WERI-Rb-1 (cell line): ENCODE results near the gene PTK6.
A peak's percentile ranks its signal among the peaks of the same experiment; 100 is the strongest.

ENCODE experiments used
- DNase-seq: peaks from one replicate; pipeline ENCODE4 v3.0.0-alpha.2; 2020
- H3K27ac ChIP-seq: fragments of 250-450 bp; sonication (Bioruptor Pico); 2 replicates; pipeline ENCODE4 v1.5.1; 2020; ENCODE audit warnings: mild to moderate bottlenecking, moderate library complexity
- H3K27me3 ChIP-seq: fragments of 250-450 bp; sonication (Bioruptor Pico); 2 replicates; pipeline ENCODE4 v1.5.1; 2021; ENCODE audit warnings: mild to moderate bottlenecking, low read depth, moderate library complexity; ENCODE audit not compliant: insufficient read depth, severe bottlenecking
- H3K36me3 ChIP-seq: fragments of 250-450 bp; sonication (Bioruptor Pico); 2 replicates; pipeline ENCODE4 v1.5.1; 2020; ENCODE audit warnings: mild to moderate bottlenecking, moderate library complexity
- H3K4me3 ChIP-seq: 2 replicates; pipeline ENCODE4 v1.5.1; 2011; ENCODE audit warnings: low read depth, mild to moderate bottlenecking, control low read depth, low read length
- H3K9me3 ChIP-seq: fragments of 250-450 bp; sonication (Bioruptor Pico); 2 replicates; pipeline ENCODE4 v1.5.1; 2021; ENCODE audit warnings: mild to moderate bottlenecking, moderate library complexity; ENCODE audit not compliant: severe bottlenecking
- TF ChIP-seq, protein P1 (sequence below): IDR thresholded peaks from 2 replicates; pipeline ENCODE4 v1.5.1; 2011; ENCODE audit warnings: low read depth, mild to moderate bottlenecking, control low read depth, inconsistent platforms, low read length

The PTK6 gene

DNA sequence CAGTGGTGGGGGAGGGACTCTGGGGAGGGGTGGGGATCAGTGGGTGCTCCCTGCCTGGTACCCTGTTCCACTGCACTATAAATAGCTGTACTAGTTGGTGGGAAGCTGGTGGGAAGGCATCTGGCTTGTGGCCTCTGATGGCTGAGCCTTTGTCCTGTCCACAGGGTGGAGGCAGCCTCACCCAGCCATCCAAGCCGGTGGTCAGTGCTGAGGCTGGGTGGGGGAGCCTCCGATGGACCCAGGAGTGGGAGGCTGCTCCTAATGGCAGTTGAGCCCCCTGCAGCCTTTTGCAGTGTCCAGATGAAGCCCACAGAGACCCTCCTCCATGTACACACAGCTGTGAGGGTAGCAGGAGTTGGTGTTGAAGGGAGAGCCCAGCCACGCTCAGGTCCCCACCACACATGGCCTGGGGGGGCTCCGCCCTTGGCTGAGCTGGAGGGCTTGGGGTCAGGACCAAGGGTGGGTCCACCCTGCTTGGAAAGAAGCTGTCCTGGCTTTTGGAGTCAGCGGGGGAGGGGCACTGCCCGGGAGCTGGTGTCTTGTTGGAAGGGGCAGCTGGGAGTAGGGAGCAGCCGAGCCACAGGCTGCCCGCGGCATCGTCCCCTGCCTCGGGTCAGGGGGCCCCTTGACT, 14.1 kb downstream of the PTK6 start:
- Histone ChIP-seq H3K36me3 (peaks cover 27% of the 10 kb centered on the region), H3K4me3 (no peak overlapping the region), H3K9me3 (peaks cover 9% of the 10 kb centered on the region), H3K27me3 (no peaks in the 10 kb centered on the region), H3K27ac (no peak overlapping the region)
- DNase-seq = peak; percentile 17
- TF ChIP-seq, protein P1, sequence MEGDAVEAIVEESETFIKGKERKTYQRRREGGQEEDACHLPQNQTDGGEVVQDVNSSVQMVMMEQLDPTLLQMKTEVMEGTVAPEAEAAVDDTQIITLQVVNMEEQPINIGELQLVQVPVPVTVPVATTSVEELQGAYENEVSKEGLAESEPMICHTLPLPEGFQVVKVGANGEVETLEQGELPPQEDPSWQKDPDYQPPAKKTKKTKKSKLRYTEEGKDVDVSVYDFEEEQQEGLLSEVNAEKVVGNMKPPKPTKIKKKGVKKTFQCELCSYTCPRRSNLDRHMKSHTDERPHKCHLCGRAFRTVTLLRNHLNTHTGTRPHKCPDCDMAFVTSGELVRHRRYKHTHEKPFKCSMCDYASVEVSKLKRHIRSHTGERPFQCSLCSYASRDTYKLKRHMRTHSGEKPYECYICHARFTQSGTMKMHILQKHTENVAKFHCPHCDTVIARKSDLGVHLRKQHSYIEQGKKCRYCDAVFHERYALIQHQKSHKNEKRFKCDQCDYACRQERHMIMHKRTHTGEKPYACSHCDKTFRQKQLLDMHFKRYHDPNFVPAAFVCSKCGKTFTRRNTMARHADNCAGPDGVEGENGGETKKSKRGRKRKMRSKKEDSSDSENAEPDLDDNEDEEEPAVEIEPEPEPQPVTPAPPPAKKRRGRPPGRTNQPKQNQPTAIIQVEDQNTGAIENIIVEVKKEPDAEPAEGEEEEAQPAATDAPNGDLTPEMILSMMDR = no peak

DNA sequence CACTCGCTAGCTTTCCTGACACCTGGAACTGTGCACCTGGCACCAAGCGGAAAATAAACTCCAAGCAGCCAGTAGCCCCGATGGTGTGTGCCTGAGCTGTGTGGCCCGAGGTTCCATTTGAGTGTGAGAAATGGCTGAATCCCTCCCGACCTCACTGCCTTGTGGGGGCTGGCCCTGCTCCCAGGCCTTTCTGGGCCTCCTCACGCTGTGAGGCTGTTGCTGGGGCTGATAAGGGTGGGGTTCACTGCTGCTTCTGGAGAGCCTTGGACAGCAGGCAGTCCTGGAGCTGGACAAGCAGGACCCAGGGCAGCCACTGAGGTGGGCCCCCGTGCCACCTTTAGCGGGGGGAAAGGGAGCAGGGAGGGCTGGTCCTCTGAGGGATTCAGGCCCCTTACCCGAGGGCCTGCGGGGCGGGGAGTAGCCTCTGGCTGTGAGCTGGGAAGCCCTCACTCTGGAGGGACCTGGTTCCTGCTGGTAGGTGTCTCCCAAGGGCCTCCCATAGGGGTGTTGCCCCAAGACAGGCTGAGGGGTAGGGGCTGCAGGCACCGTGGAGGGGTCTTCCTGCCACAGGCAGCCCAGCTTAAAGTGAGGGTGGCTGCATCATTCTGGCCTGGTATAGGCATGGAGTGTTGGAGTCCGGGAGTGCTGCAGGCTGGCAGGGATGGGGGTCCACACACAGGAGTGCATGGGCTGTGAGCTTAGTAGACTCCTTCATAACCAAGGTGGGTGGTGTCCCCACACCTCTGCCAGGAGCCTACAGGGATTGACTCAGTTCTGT, 14.9 kb downstream of the PTK6 start:
- Histone ChIP-seq H3K36me3 (peaks cover 27% of the 10 kb centered on the region), H3K9me3 (peaks cover 9% of the 10 kb centered on the region), H3K4me3 (no peak overlapping the region), H3K27me3 (no peaks in the 10 kb centered on the region), H3K27ac (no peak overlapping the region)
- TF ChIP-seq, protein P1 = no peak
- no peak for DNase-seq

DNA sequence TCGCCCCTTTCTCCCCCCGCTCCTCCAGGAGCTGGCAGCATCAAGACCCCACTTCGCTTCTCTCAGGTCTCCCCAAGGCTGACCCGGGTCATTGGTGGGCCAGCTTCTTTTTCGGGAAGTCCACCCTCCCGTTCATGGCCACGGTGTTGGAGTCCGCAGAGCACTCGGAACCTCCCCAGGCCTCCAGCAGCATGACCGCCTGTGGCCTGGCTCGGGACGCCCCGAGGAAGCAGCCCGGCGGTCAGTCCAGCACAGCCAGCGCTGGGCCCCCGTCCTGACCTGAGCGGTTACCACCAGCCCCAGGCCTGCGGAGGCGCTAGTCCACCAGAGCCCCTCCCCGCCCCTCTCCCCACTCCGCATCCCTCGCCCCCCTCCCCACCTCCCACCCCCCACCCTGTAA, 15.6 kb downstream of the PTK6 start:
- Histone ChIP-seq H3K27me3 (no peaks in the 10 kb centered on the region), H3K36me3 (peaks cover 27% of the 10 kb centered on the region), H3K9me3 (peaks cover 9% of the 10 kb centered on the region), H3K4me3 (peak overlapping the region; percentile 61), H3K27ac (peak overlapping the region; percentile 96)
- TF ChIP-seq, protein P1 = 0 out of 2 replicates have a peak, but pooled peaks have one; percentile 18
- DNase-seq = peak; percentile 32

DNA sequence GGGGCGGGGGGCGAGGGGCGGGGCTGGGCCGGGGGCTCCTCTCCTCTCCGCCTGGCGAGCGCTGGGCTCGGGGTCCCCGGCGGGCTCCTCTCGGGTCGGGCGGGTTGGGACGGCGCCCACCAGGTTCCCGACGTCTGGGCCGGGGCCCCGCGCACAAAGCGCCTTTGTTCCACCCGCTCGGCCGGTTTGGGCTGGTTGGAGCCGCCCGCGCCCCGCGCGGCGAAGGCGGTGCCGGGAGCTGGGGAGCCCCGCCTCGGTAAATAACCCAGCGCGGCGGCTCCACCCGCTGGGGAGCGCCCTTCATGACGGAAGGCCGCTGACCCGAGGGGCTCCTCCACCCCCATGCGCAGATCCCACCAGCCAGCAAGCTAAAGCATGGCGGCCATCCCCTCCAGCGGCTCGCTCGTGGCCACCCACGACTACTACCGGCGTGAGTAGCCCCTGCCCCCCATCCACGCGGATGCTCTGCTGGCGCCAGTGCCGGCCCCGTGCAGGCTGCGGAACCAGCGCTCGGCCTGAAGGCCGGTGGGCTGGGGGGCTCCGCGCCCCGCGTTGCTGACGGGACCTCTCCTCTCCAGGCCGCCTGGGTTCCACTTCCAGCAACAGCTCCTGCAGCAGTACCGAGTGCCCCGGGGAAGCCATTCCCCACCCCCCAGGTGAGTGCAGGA, 16.1 kb downstream of the PTK6 start:
- DNase-seq = peak; percentile 58

DNA sequence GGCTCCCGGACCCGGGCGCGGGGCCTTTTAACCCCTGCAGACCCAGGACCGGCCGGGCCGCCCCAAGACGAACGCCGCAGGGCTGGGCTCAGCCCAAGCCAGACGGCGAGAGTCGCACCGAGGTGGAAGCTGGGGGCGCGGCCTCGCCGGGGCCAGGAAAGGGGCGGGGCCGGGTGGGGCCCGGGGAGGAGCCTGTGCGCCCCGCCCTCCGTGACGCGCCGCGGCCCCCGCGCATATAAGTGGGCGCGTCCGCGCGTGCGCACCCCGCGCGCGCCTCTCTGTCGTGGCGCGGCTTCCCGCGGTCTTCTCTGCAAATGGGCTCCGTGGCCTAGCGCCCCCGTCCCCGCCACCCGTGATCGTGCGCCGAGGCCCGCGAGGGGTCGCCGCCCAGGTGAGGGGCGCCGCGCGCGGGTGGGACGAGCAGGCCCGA, 16.7 kb downstream of the PTK6 start, which contains the start of gene PPDPF:
Gene PPDPF (plus strand): TSS at position 262 of the 430 bp plus-strand sequence. CDS start 544 bp downstream, outside the sequence.
- DNase-seq = peak; percentile 76

More for the DNA sequence above, 16.1 kb downstream of the PTK6 start:
- H3K27me3 ChIP-seq = no peaks in the 10 kb centered on the region
- TF ChIP-seq, protein P1 = peak; percentile 14; the same call in 1 of the 2 replicates
- H3K27ac ChIP-seq = peak overlapping the region; percentile 96
- peak overlapping the region; percentile 61 for H3K4me3 ChIP-seq
- peaks cover 9% of the 10 kb centered on the region for H3K9me3 ChIP-seq
- H3K36me3 ChIP-seq = peaks cover 27% of the 10 kb centered on the region

More for the DNA sequence above, 16.7 kb downstream of the PTK6 start, which contains the start of gene PPDPF:
- peak within 1 kb of the TSS; percentile 96 for H3K27ac ChIP-seq
- peak within 1 kb of the TSS; percentile 61 for H3K4me3 ChIP-seq
- H3K36me3 ChIP-seq = peaks cover 27% of the 10 kb centered on the region
- H3K9me3 ChIP-seq = peaks cover 9% of the 10 kb centered on the region
- no peaks in the 10 kb centered on the region for H3K27me3 ChIP-seq
- TF ChIP-seq, protein P1 = no peak
